HUES64 (cell line): ENCODE measurements around the gene LZTS2.
A peak's percentile ranks its signal among the peaks of the same experiment; 100 is the strongest.

Source experiments
- H3K27ac ChIP-seq: 2 replicates; pipeline ENCODE4 v1.7.0; 2013; ENCODE audit warnings: low read depth, low read length, inconsistent platforms
- H3K27me3 ChIP-seq: 2 replicates; pipeline ENCODE4 v1.6.1; 2013; ENCODE audit warnings: mild to moderate bottlenecking, low read length; ENCODE audit not compliant: insufficient read depth
- H3K36me3 ChIP-seq: 2 replicates; pipeline ENCODE4 v1.6.1; 2013; ENCODE audit warnings: mild to moderate bottlenecking, low read length; ENCODE audit not compliant: insufficient read depth
- H3K4me1 ChIP-seq: 2 replicates; pipeline ENCODE4 v1.6.1; 2013; ENCODE audit warnings: mild to moderate bottlenecking, low read length, moderate library complexity; ENCODE audit not compliant: insufficient read depth
- H3K4me3 ChIP-seq: 2 replicates; pipeline ENCODE4 v1.5.1; 2013; ENCODE audit warnings: mild to moderate bottlenecking, low read length, moderate library complexity
- H3K9ac ChIP-seq: 2 replicates; pipeline ENCODE4 v1.6.1; 2013; ENCODE audit warnings: mild to moderate bottlenecking, low read depth, low read length
- H3K9me3 ChIP-seq: 2 replicates; pipeline ENCODE4 v1.6.1; 2013; ENCODE audit warnings: low read depth, low read length; ENCODE audit not compliant: insufficient read depth
- WGBS: fragments of 150-250, 120-280 bp; methylation state at CpG from one replicate; pipeline ENCODE4 v1.1.7; 2013; ENCODE audit warnings: missing lambda C conversion rate; 5-methylcytosine and 5-hydroxymethylcytosine counted together

LZTS2 gene

DNA sequence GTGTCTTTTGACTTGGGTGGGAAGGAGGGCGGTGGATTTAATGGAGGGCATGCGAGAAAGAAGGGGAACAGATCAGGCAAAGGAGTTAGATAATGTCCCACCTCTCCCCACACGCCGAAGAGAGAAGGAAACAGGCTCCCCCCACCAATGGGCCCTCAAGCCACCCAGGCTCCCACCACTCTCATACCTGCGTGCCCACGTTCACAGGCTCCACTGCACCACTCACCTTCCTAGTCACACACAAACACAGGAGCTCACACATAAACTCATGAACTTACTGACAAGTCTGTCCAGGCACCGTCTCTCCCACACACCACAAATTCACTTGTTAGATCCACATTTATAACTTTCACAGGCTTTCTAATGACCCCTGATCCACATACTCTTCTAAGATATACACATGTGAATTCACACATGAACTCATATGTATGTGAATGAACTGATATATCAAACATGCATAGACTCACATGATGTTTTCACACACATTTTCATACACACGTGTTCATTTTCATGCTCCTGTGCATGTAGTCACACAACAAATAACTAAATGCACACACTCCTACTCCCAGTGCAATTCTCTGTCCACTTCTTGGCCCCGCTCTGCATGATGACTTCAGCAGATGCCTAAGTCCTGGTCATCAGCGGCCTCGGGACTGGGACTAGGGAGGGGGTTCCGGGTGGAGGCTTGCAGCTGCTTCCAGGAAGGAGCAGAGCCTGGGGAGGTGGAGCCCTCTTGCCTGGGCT lies 1.5 kb downstream of the LZTS2 start:
- H3K36me3 ChIP-seq, result peaks cover 35% of the 10 kb centered on the region
- 75% methylated on average over 12 of the region's 12 CpGs for WGBS
- peak overlapping the region; percentile 57; the same call in 1 of the 2 replicates for H3K27ac ChIP-seq
- H3K4me3 ChIP-seq, result peak overlapping the region; percentile 86
- H3K9me3 ChIP-seq, result no peaks in the 10 kb centered on the region
- H3K4me1 ChIP-seq, result peaks cover 19% of the 10 kb centered on the region
- peak overlapping the region; percentile 96; the same call in 1 of the 2 replicates for H3K9ac ChIP-seq
- H3K27me3 ChIP-seq, result no peaks in the 10 kb centered on the region

DNA sequence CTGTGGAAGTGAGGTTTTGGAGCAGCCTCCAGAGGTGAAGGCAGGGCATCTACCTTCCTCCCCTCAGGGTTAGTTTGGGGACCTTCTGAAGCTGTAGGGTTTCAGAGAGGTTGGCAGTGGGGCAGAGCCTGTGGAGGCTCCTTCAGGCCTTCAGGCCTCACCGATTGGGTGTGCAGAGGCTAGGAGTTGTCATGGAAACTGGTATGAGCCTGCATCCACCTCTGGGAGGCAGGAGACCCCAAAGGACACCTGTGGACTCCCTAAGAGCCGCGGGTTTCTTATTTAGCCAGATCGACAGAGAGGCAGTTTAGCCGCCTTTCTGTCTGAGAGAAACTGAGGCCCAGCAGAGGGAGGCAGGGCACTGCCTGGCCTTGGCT lies 2.0 kb downstream of the LZTS2 start:
- H3K36me3 ChIP-seq, result peaks cover 41% of the 10 kb centered on the region
- H3K27ac ChIP-seq, result no peak overlapping the region
- peaks cover 13% of the 10 kb centered on the region for H3K4me1 ChIP-seq
- H3K9me3 ChIP-seq, result no peaks in the 10 kb centered on the region
- H3K9ac ChIP-seq, result peak overlapping the region; percentile 11; the same call in 1 of the 2 replicates
- H3K27me3 ChIP-seq, result no peaks in the 10 kb centered on the region
- WGBS, result 90% methylated on average over 5 of the region's 5 CpGs
- peak overlapping the region; percentile 86; the same call in 1 of the 2 replicates for H3K4me3 ChIP-seq

DNA sequence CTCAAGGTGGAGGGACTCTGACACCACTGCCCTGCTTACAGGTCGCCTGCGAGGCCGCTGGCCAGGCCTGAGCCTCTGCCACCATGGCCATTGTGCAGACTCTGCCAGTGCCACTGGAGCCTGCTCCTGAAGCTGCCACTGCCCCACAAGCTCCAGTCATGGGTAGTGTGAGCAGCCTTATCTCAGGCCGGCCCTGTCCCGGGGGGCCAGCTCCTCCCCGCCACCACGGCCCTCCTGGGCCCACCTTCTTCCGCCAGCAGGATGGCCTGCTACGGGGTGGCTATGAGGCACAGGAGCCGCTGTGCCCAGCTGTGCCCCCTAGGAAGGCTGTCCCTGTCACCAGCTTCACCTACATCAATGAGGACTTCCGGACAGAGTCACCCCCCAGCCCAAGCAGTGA lies 2.8 kb downstream of the LZTS2 start:
- Histone ChIP-seq H3K36me3 (peaks cover 49% of the 10 kb centered on the region), H3K9me3 (no peaks in the 10 kb centered on the region), H3K9ac (no peak overlapping the region), H3K27ac (no peak overlapping the region), H3K27me3 (no peaks in the 10 kb centered on the region), H3K4me3 (no peak overlapping the region), H3K4me1 (peaks cover 12% of the 10 kb centered on the region; the same call in 1 of the 2 replicates)
- 90% methylated on average over 11 of the region's 11 CpGs for WGBS

DNA sequence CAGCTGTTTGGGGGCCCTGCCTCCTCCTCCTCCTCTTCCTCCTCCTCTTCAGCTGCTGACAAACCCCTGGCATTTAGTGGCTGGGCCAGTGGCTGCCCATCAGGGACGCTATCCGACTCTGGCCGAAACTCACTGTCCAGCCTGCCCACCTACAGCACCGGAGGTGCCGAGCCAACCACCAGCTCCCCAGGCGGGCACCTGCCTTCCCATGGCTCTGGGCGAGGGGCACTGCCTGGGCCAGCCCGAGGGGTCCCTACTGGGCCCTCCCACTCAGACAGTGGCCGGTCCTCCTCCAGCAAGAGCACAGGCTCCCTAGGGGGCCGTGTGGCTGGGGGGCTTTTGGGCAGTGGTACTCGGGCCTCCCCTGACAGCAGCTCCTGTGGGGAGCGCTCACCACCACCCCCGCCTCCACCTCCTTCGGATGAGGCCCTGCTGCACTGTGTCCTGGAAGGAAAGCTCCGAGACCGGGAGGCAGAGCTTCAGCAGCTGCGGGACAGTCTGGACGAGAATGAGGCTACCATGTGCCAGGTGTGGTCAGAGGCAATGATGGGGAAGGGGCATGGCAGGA lies 4.1 kb downstream of the LZTS2 start:
- Histone ChIP-seq H3K27me3 (no peaks in the 10 kb centered on the region), H3K36me3 (peaks cover 49% of the 10 kb centered on the region), H3K27ac (no peak overlapping the region), H3K4me1 (peaks cover 9% of the 10 kb centered on the region; the same call in 1 of the 2 replicates), H3K9ac (no peak overlapping the region), H3K9me3 (no peaks in the 10 kb centered on the region), H3K4me3 (no peak overlapping the region)
- 96% methylated on average over 18 of the region's 18 CpGs for WGBS

DNA sequence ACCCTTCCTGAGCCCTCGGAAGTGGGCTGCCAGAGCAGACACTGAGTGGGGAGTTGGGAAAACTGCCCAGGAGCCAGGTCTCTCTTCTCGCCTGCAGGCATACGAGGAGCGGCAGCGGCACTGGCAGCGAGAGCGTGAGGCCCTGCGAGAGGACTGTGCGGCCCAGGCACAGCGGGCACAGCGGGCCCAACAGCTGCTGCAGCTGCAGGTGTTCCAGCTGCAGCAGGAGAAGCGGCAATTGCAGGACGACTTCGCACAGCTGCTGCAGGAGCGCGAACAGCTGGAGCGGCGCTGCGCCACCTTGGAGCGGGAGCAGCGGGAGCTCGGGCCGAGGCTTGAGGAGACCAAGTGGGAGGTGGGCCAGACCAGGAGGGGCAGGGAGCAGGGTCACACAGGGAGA lies 5.8 kb downstream of the LZTS2 start:
- Histone ChIP-seq H3K9me3 (no peaks in the 10 kb centered on the region), H3K4me1 (peaks cover 6% of the 10 kb centered on the region; the same call in 1 of the 2 replicates), H3K27me3 (no peaks in the 10 kb centered on the region), H3K27ac (no peak overlapping the region), H3K36me3 (peaks cover 49% of the 10 kb centered on the region), H3K9ac (no peak overlapping the region), H3K4me3 (no peak overlapping the region)
- WGBS, result 96% methylated on average over 23 of the region's 23 CpGs

DNA sequence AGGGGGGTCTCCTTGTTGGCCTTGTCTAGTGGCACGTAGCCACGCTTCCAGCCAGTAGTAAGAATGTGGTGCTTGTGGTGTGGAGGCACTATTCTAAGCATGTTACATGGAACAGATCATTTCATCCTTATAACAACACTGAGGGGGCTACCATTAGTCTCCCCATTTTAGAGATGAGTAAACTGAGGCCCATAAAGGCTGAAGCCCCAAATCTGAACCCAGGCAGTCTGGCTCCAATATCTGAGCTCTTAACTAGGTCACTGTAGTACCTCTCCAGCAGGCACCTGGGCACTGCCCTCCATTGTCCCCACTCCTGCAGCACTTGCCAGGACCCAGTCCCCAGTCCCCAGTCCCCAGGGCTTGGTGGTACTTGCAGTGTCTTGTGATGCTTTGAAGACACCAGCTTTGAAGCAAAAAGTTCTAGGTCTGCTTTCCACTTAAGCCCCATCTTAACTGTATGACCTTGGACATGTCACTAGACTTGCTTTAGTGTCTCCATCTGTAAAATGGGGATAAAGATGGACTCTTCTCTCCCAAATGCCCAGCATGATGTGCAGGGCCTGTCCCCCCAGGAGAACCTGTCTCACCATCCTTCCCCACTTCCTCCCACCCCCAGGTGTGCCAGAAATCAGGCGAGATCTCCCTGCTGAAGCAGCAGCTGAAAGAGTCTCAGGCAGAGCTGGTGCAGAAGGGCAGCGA lies 6.4 kb downstream of the LZTS2 start:
- Histone ChIP-seq H3K27me3 (no peaks in the 10 kb centered on the region), H3K36me3 (peaks cover 49% of the 10 kb centered on the region), H3K9me3 (no peaks in the 10 kb centered on the region), H3K4me3 (no peak overlapping the region), H3K4me1 (peaks cover 5% of the 10 kb centered on the region; the same call in 1 of the 2 replicates), H3K9ac (no peak overlapping the region), H3K27ac (no peak overlapping the region)
- WGBS, result 94% methylated on average over 3 of the region's 4 CpGs

DNA sequence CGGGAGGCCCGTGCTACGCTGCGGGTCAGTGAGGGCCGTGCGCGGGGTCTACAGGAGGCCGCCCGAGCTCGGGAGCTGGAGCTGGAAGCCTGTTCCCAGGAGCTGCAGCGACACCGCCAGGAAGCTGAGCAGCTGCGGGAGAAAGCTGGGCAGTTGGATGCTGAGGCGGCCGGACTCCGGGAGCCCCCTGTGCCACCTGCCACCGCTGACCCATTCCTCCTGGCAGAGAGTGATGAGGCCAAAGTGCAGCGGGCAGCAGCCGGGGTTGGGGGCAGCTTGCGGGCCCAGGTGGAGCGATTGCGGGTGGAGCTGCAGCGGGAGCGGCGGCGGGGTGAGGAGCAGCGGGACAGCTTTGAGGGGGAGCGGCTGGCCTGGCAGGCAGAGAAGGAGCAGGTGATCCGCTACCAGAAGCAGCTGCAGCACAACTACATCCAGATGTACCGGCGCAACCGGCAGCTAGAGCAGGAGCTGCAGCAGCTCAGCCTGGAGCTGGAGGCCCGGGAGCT lies 7.0 kb downstream of the LZTS2 start:
- Histone ChIP-seq H3K36me3 (peaks cover 49% of the 10 kb centered on the region), H3K4me3 (no peak overlapping the region), H3K9me3 (no peaks in the 10 kb centered on the region), H3K9ac (no peak overlapping the region), H3K4me1 (no peaks in the 10 kb centered on the region), H3K27me3 (no peaks in the 10 kb centered on the region), H3K27ac (no peak overlapping the region)
- 94% methylated on average over 33 of the region's 33 CpGs for WGBS

DNA sequence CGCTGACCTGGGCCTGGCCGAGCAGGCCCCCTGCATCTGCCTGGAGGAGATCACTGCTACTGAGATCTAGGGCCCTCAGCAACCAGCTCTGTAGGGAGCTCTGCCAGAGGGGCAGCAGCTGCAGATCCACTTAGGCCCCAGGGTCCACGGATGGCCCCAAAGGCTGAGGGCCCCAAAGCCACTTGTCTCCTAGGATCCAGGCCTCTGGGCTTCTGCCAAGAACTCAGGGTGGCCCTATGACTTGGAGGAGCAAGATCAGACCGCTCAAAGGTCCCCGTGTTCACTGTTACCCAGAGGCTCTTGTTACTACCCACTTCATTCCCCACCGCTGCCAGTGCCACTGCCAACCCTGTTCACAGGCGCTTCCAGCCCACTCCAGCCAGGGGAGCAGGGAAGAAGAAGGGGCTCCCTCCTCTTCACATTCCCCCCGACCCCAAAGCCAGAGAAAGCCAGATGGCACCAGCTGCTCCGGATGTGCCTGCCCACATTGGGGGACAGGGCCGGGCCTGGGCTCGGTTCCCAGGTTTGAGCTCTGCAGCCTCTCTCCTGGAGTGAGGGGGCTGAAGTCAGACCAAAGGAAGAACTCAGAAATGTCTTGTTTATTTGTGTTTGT lies 7.6 kb downstream of the LZTS2 start:
- Histone ChIP-seq H3K36me3 (peaks cover 49% of the 10 kb centered on the region), H3K4me3 (no peak overlapping the region), H3K27me3 (no peaks in the 10 kb centered on the region), H3K4me1 (no peaks in the 10 kb centered on the region), H3K9ac (no peak overlapping the region), H3K27ac (no peak overlapping the region), H3K9me3 (no peaks in the 10 kb centered on the region)
- 89% methylated on average over 11 of the region's 11 CpGs for WGBS

DNA sequence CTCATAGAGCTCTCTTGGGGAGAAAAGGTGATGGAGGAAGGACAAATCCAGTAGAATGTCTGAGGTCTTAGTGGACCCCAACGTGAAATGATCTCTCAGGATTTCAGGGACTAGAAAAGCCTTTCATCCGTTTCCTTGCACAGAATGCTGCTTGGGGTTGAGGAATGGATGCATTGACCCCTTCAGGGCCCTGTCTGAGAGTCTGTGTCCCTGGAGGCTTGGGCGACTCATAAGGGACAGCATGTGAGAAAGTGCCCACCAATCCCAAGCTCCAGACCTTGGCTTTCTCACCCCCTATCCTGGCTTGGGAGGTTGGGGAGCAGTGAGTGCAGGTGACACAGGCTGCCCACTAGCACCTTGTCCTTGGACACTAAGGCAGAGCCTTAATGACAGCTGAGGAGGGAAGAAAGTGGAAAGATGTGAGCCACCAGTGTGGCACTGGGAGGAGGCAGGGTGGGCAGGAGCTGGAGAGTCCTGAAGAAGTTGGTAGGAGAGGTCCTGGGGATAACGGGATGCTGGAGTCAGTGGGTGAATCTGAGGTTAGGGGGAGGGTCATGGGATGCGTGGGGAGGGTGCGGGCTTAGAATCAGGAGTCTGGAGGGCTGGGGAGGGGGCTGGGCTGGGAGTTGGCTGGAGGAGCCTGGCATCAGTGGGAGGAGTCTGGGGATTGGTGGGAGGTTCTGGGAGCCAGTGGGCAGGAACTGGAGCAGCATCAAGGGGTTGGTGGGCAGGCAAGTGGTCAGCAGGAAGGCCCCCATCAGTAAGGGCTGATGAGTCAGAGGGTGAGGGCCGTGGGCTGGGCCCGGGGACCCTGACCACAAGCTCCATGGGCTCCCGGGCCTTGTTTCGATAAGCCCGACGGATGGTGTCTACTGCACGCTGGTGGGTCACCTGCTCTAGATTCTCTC lies 8.6 kb downstream of the LZTS2 start:
- Histone ChIP-seq H3K27ac (no peak overlapping the region), H3K36me3 (peaks cover 40% of the 10 kb centered on the region), H3K9ac (no peak overlapping the region), H3K4me3 (no peak overlapping the region), H3K4me1 (no peaks in the 10 kb centered on the region), H3K27me3 (no peaks in the 10 kb centered on the region), H3K9me3 (no peaks in the 10 kb centered on the region)
- WGBS, result 81% methylated on average over 13 of the region's 13 CpGs

DNA sequence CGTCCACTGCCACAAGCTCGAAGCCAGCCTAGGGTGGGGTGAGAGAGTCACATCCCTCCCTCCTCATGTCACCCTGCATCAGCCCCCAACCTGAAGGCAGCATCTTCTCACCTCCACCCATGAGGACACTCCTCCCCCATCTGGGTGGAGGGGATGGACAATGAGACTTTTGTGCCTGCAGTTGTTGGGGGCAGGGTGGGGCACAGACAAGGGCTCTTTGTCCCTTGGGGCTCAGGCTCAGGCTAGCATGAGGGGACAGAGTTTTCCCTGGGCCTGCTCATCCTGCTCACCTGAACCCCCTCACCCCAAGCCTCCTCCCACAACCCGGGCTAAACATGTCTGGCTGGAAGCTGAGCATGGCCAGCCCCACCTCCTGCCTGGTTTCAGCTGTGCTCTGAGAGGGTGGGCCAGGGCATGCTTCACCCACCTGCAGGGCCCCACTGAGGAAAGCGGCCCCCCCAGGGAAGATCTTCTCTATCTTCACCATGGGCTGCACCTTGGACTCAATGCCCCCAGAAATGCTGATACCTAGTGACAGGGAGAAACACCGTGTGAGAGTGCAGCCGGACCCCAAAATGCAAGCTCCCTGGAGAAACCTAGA lies 9.3 kb downstream of the LZTS2 start:
- 90% methylated on average over 6 of the region's 6 CpGs for WGBS
- Histone ChIP-seq H3K4me3 (no peak overlapping the region), H3K4me1 (no peaks in the 10 kb centered on the region), H3K27me3 (no peaks in the 10 kb centered on the region), H3K27ac (no peak overlapping the region), H3K36me3 (peaks cover 32% of the 10 kb centered on the region), H3K9ac (no peak overlapping the region), H3K9me3 (no peaks in the 10 kb centered on the region)
